Measurements from ENCODE around the gene HIPK3.

- TF ChIP-seq POLR2AphosphoS5 (IDR thresholded peaks at IDR 0.05; ENCODE audit: low read depth, low read length) (no peak), REST (IDR thresholded peaks at IDR 0.05; ENCODE audit: insufficient read depth in 1 of 2, low read depth in 2 of 2, low read length in 2 of 2) (no peak), TAF1 (IDR thresholded peaks at IDR 0.05; ENCODE audit: borderline replicate concordance, insufficient read depth, low read length) (no peak), SIN3A (IDR thresholded peaks at IDR 0.05; ENCODE audit: borderline replicate concordance, insufficient read depth, low read length) (no peak)
Observed at GRCh38 chr11:33387581-33387980, 130.4 kb downstream of the HIPK3 start.
